KOPT-K1 (cell line): ENCODE measurements around the gene CREB3.

Source experiments
- H3K27ac ChIP-seq: fragments of 200-600 bp; sonication (generic); 2 replicates; pipeline ENCODE4 v1.5.1; 2016; ENCODE audit warnings: antibody characterized with exemption, mild to moderate bottlenecking, low read depth, low read length; ENCODE audit not compliant: poor library complexity, severe bottlenecking
- H3K36me3 ChIP-seq: fragments of 200-600 bp; sonication (generic); 2 replicates; pipeline ENCODE4 v1.5.1; 2017; ENCODE audit warnings: antibody characterized with exemption, mild to moderate bottlenecking, low read length, moderate library complexity; ENCODE audit not compliant: insufficient read depth
- H3K9me3 ChIP-seq: fragments of 200-600 bp; sonication (generic); 2 replicates; pipeline ENCODE4 v1.5.1; 2017; ENCODE audit warnings: antibody characterized with exemption, low read length, mild to moderate bottlenecking; ENCODE audit not compliant: insufficient read depth, poor library complexity, severe bottlenecking

The CREB3 gene, protein sequence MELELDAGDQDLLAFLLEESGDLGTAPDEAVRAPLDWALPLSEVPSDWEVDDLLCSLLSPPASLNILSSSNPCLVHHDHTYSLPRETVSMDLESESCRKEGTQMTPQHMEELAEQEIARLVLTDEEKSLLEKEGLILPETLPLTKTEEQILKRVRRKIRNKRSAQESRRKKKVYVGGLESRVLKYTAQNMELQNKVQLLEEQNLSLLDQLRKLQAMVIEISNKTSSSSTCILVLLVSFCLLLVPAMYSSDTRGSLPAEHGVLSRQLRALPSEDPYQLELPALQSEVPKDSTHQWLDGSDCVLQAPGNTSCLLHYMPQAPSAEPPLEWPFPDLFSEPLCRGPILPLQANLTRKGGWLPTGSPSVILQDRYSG

DNA sequence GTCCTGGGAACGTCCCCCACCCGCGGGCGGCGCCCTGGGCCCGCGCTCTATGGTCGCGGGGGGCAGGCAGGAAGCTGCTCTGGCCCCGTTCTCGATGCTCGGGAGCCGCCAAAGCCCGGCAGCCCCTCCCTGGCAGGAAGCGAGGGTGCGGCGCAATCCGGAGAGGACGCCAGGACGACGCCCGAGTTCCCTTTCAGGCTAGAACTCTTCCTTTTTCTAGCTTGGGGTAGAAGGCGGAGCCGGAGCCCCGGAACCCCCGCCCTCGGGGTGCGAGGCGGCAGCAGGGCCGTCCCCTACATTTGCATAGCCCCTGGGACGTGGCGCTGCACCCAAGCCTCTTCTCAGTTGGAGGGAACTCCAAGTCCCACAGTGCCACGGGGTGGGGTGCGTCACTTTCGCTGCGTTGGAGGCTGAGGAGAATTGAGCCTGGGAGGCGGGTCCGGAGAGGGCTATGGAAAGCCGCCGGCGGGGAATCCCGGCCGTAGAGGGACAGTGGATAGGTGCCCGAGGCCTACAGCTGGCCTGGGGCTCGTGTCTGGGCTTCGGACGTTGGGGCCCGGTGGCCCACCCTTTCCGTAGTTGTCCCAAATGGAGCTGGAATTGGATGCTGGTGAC, at the start of gene CREB3, which contains the start of gene TLN1:
TSS of gene CREB3 (plus strand) at position 482 of the 615 bp plus-strand sequence. CDS start at position 589, 107 bp downstream.
TSS of gene TLN1 (minus strand) at position 11 of the 615 bp plus-strand sequence. CDS start 6,501 bp downstream, outside the sequence.
- H3K27ac ChIP-seq = peak within 1 kb of the TSS; percentile 81
- H3K36me3 ChIP-seq = peaks cover 29% of the 10 kb centered on the region
- no peaks in the 10 kb centered on the region for H3K9me3 ChIP-seq

DNA sequence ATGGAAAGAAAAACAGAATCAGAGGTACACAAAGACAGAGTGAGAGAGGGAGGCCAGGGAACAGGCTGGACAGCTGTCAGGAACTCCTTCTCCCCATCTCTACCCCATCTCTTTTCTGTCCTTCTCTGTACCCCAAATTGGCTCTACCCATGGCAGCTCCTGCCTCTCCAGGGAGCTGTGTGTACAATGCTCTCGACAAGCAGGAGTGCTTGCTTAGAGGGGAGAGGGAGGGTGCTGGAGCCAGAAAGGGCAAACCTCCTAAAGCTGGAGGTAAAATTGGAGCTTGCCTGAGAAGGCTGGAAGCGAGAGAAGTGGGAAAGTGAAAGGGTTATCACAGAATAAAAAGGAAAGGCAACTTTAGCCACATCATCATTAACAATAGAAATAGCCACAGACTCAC, 49.1 kb upstream of the CREB3 start:
- Histone ChIP-seq H3K27ac (no peak overlapping the region), H3K9me3 (no peaks in the 10 kb centered on the region), H3K36me3 (no peaks in the 10 kb centered on the region)

DNA sequence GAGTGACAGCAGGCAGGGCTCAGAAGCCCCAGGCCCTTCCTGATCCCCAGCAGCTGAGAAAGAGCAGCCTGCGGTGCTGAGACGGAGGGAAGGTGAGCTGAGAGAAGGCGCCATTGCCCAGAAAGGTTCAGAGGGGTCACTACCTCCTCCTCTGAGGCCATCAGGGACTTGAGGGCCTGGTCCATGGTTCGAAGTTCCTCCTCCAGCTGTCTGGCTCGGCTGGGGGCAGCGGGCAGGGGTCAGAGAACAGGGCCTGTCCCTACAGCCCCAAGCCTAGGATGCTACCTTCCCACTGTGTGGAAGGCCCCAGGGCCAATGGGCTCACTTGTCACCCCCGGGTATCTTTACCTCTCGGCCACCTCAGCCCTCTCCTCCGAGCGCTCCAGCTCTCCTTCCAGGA, 47.5 kb upstream of the CREB3 start:
- Histone ChIP-seq H3K9me3 (no peaks in the 10 kb centered on the region), H3K36me3 (no peaks in the 10 kb centered on the region), H3K27ac (no peak overlapping the region)

DNA sequence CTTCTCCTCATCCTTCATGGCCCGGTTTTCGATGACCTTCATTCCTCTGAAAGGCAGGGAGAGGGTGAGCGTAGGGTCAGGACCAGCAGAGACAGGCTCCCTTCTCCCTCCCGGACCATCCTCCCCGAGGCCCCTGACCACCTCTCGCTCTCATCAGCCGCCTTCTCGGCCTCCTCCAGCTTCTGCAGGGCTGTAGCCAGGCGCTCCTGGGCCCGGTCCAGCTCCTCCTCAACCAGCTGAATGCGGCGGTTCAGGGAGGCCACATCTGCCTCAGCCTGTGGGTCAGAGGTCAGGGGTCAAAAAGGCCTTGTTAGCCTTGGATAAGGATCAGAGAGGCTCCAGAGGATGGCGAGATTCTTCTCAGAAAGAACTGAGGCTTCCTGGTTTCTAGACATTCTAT, 47.0 kb upstream of the CREB3 start:
- no peaks in the 10 kb centered on the region for H3K36me3 ChIP-seq
- H3K9me3 ChIP-seq = no peaks in the 10 kb centered on the region
- no peak overlapping the region for H3K27ac ChIP-seq

DNA sequence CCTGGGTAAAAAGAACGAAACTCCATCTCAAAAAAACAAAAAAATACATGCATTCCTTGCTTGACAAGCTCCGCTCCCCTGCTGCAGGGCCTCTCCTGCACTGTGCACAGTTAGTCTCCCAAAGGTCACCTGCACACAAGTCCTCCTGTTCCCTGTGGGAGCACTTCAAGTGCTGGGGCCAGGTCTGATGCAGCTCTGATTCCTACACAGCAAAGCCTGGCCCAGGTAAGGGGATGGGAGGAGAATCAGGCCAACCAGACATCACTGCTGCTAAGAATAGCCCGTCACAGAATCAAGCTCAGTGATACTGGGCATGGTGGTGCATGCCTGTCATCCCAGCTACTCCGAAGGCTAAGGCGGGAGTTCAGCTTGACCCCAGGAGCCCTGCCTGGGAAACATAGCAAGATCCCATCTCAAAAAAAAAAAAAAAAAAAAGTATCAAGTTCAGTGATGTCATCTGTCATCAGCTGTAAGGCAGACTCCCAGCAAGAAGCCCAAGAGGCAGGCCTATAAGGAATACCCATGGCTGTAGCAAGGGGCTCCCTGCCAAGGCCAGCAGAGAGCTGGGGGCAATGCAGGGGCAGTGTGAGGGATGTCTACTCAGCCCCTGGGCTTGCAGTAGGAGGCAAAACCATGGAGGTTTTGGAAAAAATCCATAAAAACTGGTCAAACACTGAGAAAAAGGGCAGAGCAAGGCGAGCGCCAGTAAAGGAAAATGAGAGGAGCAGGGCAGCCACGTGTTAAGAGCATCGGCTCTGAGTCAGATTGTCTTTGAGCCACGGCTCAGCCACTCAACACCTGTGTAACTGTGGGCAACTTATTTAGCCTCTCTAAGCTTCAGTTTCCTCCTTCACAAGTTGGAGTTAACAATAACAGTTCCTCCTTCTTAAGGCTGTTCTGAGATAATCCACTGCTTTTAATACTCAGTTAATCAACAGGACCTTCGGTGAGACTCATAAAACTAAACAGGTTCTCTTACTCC, 46.0 kb upstream of the CREB3 start:
- no peak overlapping the region for H3K27ac ChIP-seq

DNA sequence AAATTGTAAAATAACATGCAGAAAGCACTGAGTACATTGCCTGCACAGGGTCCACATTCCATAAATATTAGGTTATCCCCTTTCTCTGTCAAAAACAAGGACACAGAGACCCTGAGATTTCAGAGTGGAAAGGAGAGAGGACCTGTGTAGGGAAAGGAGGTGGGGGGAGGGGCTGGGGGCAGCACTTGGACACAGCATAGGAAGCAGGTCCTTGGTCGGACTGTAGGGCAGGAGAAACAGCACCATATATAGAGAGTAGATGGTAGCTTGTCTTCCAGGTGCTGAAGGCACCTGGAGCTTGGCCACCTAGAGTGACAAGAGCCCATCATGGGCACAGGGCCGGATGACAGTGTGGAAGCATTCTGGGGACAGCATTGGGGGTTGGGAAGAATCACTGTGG, 45.2 kb upstream of the CREB3 start:
- H3K27ac ChIP-seq = no peak overlapping the region
- no peaks in the 10 kb centered on the region for H3K9me3 ChIP-seq
- H3K36me3 ChIP-seq = no peaks in the 10 kb centered on the region

More for the DNA sequence above, 46.0 kb upstream of the CREB3 start:
- Histone ChIP-seq H3K9me3 (no peaks in the 10 kb centered on the region), H3K36me3 (no peaks in the 10 kb centered on the region)

DNA sequence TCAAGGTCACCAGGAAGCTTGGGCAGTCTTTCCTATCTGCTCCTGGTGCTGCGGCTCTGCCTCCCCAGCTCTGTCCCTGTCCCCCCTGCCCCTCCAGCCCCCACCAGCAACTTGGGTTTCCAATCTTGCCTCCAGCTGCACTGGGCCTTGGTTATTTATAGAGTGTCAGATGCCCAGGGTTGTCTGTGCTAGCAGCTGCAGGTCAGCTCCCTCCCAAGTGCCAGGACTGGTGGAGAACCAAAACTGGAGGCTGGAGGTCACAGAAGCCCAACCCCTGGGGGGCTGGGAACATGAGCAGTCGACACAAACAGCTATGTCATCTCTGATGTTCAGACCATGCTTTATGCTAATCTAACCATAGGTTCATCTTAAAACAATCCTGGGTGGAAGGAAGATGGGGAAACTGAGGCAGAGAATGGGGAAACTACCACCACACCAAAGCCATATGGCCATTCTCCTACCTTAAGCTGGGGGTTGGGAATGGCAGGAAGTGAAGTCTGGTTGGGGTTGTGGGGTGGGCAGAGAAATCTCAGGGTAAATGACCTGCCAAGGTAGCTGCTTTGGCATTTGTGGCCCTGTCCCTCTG, 44.4 kb upstream of the CREB3 start:
- H3K9me3 ChIP-seq = no peaks in the 10 kb centered on the region
- H3K27ac ChIP-seq = no peak overlapping the region

DNA sequence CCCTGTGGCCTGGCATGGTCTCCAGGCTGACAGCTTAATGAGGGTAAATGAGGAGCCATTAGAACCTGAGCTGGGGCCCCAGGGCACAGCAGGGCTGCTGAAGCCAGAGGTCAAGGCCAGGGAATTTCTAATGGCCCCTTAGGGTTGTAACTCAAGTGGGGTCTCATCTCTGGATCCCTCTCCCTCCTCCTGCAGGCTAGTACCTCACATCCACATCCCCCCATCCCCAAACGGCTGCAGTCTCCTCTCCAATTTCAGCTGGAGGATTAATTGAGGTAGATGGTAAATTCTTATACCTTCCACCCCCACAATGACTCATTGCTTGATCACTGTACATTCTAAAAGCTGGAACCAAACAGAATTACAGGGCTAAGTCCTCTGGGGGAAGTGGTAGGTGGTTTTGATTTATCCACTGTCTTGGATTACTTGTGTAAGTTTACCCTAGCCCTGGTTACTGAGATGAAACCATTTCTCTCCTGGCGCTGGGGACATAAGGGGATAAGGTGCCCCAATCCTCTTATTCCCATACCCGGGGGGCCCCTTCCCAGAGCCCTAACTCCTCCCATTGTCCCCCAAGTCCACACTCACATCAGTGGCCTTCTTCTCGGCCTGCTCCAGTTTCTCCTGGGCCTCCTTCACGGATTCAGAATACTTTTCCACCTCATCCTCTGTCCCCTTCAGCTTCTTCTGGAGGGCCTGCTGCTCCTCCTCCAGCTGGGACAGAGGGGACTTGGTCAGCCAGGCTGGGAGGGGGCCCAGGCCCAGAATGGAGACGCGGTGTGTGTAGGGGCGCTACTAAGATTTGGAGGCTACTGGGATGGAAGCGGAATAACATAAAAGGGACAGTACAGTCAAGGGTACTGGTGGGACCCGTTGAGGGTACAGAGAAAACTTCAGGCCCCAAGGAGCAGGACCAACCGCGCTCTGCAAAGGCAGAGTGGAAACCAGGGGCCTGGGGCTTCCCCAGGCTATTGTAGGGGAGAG, 43.6 kb upstream of the CREB3 start:
- Histone ChIP-seq H3K36me3 (no peaks in the 10 kb centered on the region), H3K9me3 (no peaks in the 10 kb centered on the region), H3K27ac (no peak overlapping the region)

More for the DNA sequence above, 44.4 kb upstream of the CREB3 start:
- no peaks in the 10 kb centered on the region for H3K36me3 ChIP-seq

DNA sequence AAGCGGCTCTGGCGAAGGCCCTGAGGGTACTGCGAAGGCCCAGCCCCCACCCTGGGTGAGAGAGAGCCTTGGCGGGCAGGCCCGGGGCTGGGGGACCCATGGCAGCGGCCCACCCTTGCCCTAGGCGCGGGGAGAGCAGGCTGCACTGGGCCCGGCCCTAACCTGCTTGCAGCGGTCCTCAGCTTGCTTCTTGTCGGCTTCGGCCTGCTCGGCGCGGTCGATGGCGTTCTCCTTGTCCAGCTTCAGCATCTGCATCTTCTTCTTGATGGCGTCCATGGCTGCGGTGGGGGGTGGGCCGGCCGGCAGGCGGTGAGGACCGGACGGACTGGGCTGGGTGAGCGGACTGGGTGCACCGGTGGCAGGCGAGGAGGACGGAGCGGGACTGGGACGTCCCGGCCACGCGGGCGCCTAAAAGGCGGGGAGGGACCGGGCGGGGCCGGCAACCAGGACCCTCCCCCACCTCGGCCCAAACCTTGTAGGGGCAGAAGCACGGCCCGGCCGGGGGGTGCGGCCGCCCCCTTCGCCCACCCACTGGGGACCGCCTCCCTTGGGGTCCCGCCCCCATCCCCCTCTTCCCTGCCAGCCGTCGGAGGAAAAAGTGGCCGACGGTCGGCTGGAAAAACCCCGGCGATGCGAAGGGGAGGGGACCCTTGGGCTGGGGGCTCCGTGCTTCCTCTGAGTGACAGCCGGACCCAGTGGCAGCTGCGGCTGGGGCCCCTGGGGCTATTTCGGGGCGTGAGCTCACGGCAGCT, 42.7 kb upstream of the CREB3 start, which contains the start of gene TPM2:
TSS of gene TPM2 (minus strand) at position 384 of the 752 bp plus-strand sequence. CDS start at position 276, 108 bp downstream.
- Histone ChIP-seq H3K36me3 (no peaks in the 10 kb centered on the region), H3K27ac (peak within 1 kb of the TSS; percentile 66), H3K9me3 (no peaks in the 10 kb centered on the region)

DNA sequence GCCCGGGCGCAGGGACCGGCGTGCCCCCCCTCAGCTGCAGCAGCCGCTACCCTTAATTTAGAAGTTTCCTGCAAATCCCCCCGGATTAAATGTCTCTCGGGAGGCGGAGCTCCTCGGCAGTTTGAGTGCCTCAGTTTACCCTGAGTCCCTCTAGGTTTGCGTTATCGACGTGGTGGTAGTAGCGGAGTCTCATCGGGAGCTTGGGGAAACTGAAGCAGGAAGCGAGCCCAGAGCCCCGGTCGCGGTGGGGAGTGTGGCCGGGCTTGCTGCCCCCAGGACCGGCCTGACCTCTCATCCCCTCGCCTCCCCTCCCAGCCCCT, 42.2 kb upstream of the CREB3 start:
- Histone ChIP-seq H3K36me3 (no peaks in the 10 kb centered on the region), H3K9me3 (no peaks in the 10 kb centered on the region), H3K27ac (peak overlapping the region; percentile 66)

DNA sequence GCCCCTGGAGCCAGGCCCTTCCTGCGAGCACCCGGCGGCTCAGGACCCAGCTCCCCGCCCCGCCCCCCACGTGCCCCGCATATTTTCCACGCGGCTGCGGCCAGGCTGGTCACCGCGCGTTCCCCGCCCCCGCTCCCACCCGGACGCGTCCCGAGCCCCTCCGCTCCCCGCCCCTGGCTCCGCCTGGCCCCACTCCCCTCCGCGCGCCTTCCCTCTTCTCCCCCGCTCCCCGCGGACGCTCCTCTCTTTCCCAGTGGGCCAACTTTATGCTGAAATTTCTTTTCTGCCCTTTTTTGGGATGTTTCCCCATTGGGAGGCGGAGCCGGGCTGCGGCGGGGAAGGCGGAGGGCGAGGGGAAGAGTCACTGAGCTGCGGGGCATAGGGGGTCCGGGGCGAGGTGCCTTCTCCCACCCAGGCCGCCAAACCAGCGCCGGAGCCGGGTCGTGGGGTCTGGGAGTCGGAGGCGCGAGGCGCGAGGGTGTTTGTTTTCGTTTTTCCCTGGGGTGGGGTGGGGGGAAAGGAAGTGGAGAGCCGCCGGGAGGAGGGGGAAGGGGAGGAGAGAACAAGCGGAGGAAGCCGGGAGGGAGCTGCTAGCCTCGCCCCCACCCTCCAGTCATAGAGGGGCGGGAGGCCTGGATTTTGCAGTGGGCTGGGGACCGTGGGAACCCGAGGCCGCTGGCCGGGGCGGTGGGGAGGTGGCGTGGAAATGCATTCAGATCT, 41.7 kb upstream of the CREB3 start:
- Histone ChIP-seq H3K27ac (peak overlapping the region; percentile 66), H3K9me3 (no peaks in the 10 kb centered on the region)

DNA sequence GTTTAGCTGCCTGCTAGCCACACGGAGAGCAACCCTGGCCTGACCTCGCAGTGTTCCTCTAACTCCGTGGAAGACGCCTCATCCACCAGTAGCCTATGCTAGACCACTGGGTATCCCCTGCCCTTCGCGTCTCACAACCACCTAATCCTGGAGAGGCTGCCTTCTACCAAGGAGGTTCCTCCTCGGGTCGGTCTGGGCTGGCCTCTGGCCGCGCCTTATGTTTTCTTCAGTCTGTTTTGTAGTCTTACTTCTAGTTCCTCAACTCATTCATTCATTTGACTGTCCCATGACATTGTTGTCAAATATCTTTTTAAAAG, 41.2 kb upstream of the CREB3 start:
- Histone ChIP-seq H3K36me3 (peaks cover 8% of the 10 kb centered on the region), H3K27ac (peak overlapping the region; percentile 66), H3K9me3 (no peaks in the 10 kb centered on the region)

More for the DNA sequence above, 41.7 kb upstream of the CREB3 start:
- H3K36me3 ChIP-seq = peaks cover 3% of the 10 kb centered on the region; the same call in 1 of the 2 replicates
